ENCODE data around the gene BEND6. TPM values are rescaled to one million over a fixed set of nuclear protein-coding genes. Genes with fewer than 3 reads are reported as not detected.
A peak's percentile ranks its signal among the peaks of the same experiment; 100 is the strongest.

The BEND6 gene
- total and polyA plus RNA-seq, 2 of the 13 experiments (the other 11 are each of a cell fraction or from before 2014, with no cell fraction given), result 0.20 to 0.21 TPM

- peak; percentile 74; the same call in 1 of the 2 replicates for TF ChIP-seq HNRNPL (IDR thresholded peaks at IDR 0.05; ENCODE audit: low read depth, low read length)
- no peak for TF ChIP-seq HOXA9 (CRISPR knock-in tag; IDR thresholded peaks at IDR 0.05; ENCODE audit: borderline replicate concordance)
- no peak for TF ChIP-seq KAT2B (IDR thresholded peaks at IDR 0.05; ENCODE audit: borderline replicate concordance, low read depth, low read length)
- TF ChIP-seq ATF7 (IDR thresholded peaks at IDR 0.05), result no peak
- TF ChIP-seq ATF7 (CRISPR knock-in tag; IDR thresholded peaks at IDR 0.05), result no peak
- TF ChIP-seq NR2F6 (IDR thresholded peaks at IDR 0.05), result no peak
- TF ChIP-seq NR2F6 (CRISPR knock-in tag; IDR thresholded peaks at IDR 0.05), result no peak
- TF ChIP-seq ZNF20 (CRISPR knock-in tag; IDR thresholded peaks at IDR 0.05), result no peak
- TF ChIP-seq HNRNPLL (IDR thresholded peaks at IDR 0.05; ENCODE audit: low read depth, low read length, poor library complexity, severe bottlenecking), result peak; percentile 52
- TF ChIP-seq ZNF564 (CRISPR knock-in tag; IDR thresholded peaks at IDR 0.05), result no peak
- TF ChIP-seq NFIC (IDR thresholded peaks at IDR 0.05; ENCODE audit: low read length), result no peak
- TF ChIP-seq KMT2A (CRISPR knock-in tag; IDR thresholded peaks at IDR 0.05), result peak; percentile 24; the same call in 1 of the 2 replicates
- no peak for TF ChIP-seq ATF1 (CRISPR knock-in tag; IDR thresholded peaks at IDR 0.05)
- TF ChIP-seq MXD4 (CRISPR knock-in tag; IDR thresholded peaks at IDR 0.05), result no peak
- 0 out of 2 replicates have a peak, but pooled peaks have one; percentile 25 for TF ChIP-seq ZNF558 (CRISPR knock-in tag; IDR thresholded peaks at IDR 0.05; ENCODE audit: borderline replicate concordance)
- TF ChIP-seq CC2D1A (CRISPR knock-in tag; IDR thresholded peaks at IDR 0.05), result no peak
- TF ChIP-seq EP300 (IDR thresholded peaks at IDR 0.05; ENCODE audit: low read depth in 2 of 2, low read length in 2 of 2), result no peak
- TF ChIP-seq EP300 (CRISPR knock-in tag; IDR thresholded peaks at IDR 0.05; ENCODE audit: borderline replicate concordance), result no peak
- no peak for TF ChIP-seq DZIP1 (CRISPR knock-in tag; IDR thresholded peaks at IDR 0.05)
- TF ChIP-seq ONECUT2 (CRISPR knock-in tag; IDR thresholded peaks at IDR 0.05), result no peak
- no peak for TF ChIP-seq HOXA5 (CRISPR knock-in tag; IDR thresholded peaks at IDR 0.05)
- peak; percentile 9; the same call in 1 of the 2 replicates for TF ChIP-seq ZNF639 (CRISPR knock-in tag; conservative IDR thresholded peaks at IDR 0.05)
- no peak for TF ChIP-seq XRCC5 (optimal IDR thresholded peaks at IDR 0.05; ENCODE audit: low read length)
- TF ChIP-seq KDM4B (CRISPR knock-in tag; IDR thresholded peaks at IDR 0.05), result no peak
- TF ChIP-seq HES4 (CRISPR knock-in tag; IDR thresholded peaks at IDR 0.05; ENCODE audit: borderline replicate concordance), result peak; percentile 59; the same call in 1 of the 2 replicates
- peak; percentile 26 to 35; a peak in 1 of 4 replicates for TF ChIP-seq MAFK (conservative IDR thresholded peaks at IDR 0.05 in 1 of 2, IDR thresholded peaks at IDR 0.05 in 1 of 2; ENCODE audit: low read length in 2 of 2)
- TF ChIP-seq MAF1 (CRISPR knock-in tag; IDR thresholded peaks at IDR 0.05; ENCODE audit: borderline replicate concordance), result no peak
- no peak for TF ChIP-seq MAZ (IDR thresholded peaks at IDR 0.05; ENCODE audit: borderline replicate concordance, low read depth, low read length)
- no peak for TF ChIP-seq MAZ (CRISPR knock-in tag; IDR thresholded peaks at IDR 0.05; ENCODE audit: low read depth)
Observed at GRCh38 chr6:56954403-56955170, at the start of gene BEND6 (continued).
